HL-60 (cell line): ENCODE results near the gene LNPEP.

Source experiments
- CTCF ChIP-seq: IDR thresholded peaks from one replicate; pipeline ENCODE4 v1.5.1; 2011; ENCODE audit warnings: low read length, control low read depth, inconsistent platforms; ENCODE audit not compliant: insufficient read depth
- POLR2AphosphoS5 ChIP-seq: IDR thresholded peaks from 2 replicates; pipeline ENCODE4 v1.6.1; 2012; ENCODE audit warnings: low read depth
- REST ChIP-seq: IDR thresholded peaks from 2 replicates; pipeline ENCODE4 v1.6.1; 2012; ENCODE audit warnings: low read depth; ENCODE audit not compliant: insufficient replicate concordance

- TF ChIP-seq CTCF, result no peak
- no peak for TF ChIP-seq POLR2AphosphoS5
- no peak for TF ChIP-seq REST
Observed at GRCh38 chr5:97049175-97049574, 113.3 kb downstream of the LNPEP start.
